GM18517 (cell line): Measurements from ENCODE around the gene NAV3.

Experiments used
- ATAC-seq: cut with Tn5 transposase; IDR thresholded peaks from one replicate; pipeline ENCODE4 v1.9.1; 2021; ENCODE audit warnings: mild to moderate bottlenecking, moderate library complexity; ENCODE audit not compliant: unreplicated experiment

NAV3 gene, protein sequence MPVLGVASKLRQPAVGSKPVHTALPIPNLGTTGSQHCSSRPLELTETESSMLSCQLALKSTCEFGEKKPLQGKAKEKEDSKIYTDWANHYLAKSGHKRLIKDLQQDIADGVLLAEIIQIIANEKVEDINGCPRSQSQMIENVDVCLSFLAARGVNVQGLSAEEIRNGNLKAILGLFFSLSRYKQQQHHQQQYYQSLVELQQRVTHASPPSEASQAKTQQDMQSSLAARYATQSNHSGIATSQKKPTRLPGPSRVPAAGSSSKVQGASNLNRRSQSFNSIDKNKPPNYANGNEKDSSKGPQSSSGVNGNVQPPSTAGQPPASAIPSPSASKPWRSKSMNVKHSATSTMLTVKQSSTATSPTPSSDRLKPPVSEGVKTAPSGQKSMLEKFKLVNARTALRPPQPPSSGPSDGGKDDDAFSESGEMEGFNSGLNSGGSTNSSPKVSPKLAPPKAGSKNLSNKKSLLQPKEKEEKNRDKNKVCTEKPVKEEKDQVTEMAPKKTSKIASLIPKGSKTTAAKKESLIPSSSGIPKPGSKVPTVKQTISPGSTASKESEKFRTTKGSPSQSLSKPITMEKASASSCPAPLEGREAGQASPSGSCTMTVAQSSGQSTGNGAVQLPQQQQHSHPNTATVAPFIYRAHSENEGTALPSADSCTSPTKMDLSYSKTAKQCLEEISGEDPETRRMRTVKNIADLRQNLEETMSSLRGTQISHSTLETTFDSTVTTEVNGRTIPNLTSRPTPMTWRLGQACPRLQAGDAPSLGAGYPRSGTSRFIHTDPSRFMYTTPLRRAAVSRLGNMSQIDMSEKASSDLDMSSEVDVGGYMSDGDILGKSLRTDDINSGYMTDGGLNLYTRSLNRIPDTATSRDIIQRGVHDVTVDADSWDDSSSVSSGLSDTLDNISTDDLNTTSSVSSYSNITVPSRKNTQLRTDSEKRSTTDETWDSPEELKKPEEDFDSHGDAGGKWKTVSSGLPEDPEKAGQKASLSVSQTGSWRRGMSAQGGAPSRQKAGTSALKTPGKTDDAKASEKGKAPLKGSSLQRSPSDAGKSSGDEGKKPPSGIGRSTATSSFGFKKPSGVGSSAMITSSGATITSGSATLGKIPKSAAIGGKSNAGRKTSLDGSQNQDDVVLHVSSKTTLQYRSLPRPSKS (N-terminal part only)

DNA sequence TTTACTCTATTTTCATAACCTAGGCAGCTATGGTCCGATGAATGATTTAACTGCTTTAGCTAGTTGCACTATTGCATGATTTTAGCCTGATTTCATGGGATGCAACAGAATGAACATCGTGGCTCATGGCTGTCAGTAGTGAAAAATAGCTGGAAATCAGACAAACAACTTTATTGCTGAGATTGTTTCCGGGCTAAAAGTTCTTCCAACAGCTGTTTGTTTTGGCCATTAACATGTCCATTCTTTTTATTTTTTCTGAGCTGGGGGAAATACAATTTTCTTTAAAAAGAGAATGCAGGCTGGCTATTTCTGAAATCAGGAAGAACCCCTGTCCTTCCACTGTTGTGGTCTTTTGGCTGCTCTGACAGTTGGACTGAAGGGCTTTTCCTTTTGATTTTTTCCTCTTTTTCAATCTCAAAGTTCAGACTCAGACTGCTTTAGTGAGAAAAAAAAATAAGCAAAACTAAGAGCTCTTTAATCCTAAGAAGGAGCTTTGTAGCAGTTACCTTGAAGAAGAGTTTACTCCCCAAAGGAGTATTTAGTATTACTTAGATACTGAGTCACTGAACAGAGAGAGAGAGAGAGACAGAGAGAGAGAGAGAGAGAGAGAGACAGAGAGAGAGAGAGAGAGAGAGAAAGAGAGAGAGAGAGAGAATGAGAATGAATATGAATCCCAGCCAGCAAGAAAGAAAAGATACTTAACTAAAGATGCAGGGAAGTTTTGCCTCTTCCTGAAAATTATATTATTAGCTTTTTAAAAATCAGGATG is at the start of gene NAV3:
Gene NAV3, plus strand, starts transcription at position 312 of the 769 bp plus-strand sequence. CDS start 568 bp downstream, outside the sequence.
- no peak for ATAC-seq

DNA sequence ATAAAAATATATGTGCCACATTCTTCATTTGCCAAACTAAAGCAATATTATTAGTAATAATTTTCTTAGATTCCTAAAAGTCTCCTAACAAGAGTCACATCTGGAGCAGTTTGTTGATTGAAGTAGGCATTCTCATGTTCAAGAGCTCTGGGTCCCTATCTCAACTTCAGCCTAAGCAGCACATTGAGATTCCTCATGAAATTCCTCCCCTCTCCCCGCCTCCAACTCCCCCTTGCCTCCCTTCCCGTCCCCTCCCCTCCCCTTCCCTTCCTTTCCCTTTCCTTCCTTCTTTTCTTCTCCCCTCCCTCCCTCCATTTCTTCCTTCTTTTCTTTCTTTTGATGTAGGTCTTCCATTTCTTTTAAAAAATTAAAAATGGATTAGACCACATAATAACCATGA is 48.7 kb upstream of the NAV3 start:
- ATAC-seq, result no peak

DNA sequence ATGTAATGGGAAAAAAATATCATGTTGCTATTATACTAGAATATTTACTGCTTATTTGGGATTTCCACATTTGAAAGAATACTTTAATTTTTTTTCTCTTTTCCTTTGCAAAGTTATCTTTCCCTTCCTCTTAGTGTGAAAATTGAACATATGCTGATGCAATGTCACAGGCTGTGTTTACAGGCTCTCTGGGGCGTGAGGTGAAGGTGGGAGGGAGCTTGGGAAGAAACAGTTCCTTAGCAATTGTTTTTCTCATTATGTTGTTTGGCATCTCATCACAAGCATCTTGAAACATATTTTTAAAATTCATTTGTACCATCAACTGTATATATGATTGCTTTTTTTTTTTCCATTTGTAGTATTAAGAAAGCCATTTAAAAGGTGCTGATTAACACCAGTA is 47.9 kb upstream of the NAV3 start:
- ATAC-seq, result no peak

DNA sequence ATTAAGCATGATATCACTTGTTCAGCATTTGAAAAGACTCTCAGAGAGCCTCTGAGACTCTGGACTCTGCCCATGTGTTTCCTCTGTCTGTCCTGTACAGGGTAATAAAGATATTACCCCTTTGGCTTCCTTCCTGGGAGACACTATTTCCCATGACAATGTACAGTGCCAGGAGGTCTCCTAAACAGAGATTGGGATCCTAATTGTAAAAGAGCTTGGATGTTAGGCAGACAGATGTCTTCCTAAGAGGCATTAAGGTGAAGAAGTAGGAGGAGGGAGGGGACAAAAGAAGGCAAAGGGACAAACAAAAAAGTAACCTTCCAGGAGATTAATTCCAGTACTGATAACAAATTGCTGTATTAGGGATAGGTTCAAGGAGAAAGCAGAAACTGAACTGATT is 45.5 kb upstream of the NAV3 start:
- ATAC-seq, result no peak

DNA sequence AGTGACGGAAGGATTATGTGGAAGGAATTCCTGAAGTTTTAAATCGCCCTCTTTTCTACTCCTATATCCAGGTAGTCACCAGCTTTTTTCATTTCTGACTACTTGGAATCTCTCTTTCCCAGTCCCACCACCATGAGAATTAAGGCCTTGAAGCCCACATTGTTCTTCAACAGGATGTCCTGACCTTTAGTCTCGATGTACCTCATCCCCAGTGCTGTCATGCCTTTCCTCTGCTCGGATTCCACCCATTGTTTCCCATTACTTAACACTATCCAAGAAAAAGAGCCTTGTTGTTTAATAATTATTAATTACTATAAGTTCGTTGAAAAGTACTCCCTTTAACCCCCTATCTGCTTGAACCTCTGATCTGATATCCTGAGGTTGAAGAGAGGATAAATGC is 44.0 kb upstream of the NAV3 start:
- no peak for ATAC-seq

DNA sequence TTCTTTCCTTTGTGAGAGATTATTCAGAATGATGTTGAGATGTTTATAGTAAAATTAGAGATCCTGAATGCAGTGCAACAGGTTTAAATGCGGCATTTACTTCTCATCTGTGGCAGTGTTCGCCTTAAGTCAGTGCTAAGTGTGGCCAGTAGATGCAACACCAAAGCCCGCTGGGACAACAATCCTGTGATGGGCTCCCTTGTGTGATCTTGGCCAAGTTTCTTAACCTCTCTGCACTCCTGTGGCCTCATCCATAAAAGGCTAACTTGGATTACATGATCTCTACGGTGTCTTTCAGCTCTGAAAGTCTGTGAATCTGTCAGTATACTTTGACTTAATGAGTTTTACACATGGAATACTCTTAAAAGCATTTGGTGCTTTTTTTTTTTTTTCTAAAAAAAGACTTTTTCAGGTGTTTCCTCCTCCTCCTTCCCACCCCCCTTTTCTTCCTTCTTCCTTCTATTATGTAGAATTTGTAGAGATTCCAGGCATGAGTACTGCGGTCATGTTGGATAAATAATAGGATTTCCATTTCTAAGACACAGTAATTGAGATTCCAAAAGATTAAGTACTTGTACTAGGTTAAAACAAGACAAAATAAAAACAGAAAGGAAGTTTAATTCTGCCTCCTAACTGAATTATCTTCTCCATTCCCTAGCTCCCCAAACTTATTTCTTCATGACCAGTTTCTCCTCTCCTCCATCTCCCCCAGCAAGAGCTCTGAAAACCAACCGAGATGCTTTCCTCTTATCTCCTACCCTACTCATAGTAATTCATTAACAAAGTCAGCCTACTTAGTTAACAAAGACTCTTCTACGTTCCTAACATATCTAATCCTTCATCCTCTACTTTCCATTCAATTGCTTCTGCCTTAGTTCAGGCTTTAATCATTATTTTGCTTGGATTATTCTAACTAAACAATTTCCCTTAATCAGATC is 42.2 kb upstream of the NAV3 start:
- no peak for ATAC-seq

DNA sequence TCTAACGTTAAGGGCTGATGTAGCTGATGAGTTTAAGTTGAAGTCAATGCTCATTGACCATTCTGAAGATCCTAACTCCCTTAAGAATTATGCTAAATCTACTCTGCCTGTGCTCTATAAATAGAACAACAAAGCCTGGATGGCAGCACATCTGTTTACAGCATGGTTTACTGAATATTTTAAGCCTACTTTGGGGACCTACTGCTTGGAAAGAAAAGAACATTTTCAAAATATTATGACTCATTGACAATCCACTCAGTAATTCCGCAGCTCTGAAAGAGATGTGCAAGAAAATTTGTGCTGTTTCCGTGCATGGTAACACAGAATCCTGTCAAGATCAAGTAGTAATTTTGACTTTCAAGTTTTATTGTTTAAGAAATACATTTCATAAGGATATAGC is 35.0 kb upstream of the NAV3 start:
- no peak for ATAC-seq

DNA sequence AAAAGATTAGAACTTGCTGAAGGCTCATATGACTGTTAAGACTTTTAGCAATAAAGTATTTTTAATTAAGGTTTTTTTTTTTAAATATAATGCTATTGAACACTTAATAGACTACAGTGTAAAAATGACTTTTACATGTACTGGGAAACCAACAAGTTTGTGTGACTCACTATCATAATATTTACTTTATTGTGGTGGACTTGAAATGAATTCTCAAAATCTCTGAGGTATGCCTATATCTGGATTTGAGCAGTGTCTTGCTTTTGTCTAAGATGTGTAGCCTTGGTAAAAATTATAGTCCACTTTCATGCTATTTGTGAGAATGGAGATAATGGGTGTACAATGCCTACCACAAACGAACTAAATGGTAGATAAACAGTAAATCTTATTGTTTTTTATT is 33.9 kb upstream of the NAV3 start:
- ATAC-seq, result no peak

DNA sequence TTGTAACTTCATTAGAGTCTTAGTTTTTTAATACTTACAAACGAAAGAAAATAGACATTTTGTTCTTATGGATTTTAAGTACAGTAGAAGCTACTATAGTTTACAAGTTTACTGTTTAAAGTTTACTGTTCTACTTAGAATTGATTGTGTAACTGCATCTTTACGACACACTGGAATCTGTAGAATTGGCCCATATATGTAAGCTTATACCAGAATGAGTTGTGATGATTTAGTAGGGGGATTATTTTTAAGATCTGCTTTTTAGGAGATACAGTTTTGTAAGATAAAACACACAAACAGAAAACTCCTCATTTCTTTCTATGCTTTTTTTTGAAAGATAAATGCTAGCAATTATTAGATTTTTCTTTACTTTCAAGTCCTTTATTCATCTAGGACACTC is 30.2 kb upstream of the NAV3 start:
- no peak for ATAC-seq

DNA sequence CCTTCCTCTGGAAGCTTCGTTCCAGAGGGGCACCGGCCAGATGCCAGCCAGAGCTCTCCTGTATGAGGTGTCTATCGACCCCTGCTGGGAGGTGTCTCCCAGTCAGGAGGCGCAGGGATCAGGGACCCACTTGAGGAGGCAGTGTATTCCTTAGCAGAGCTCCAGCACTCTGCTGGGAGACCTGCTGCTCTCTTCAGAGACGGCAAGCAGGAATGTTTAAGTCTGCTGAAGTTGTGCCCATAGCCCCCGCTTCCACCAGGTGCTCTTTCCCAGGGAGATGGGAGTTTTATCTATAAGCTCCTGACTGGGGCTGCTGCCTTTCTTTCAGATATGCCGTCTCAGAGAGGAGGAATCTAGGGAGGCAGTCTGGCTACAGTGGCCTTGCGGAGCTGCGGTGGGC is 22.2 kb upstream of the NAV3 start:
- ATAC-seq, result no peak

DNA sequence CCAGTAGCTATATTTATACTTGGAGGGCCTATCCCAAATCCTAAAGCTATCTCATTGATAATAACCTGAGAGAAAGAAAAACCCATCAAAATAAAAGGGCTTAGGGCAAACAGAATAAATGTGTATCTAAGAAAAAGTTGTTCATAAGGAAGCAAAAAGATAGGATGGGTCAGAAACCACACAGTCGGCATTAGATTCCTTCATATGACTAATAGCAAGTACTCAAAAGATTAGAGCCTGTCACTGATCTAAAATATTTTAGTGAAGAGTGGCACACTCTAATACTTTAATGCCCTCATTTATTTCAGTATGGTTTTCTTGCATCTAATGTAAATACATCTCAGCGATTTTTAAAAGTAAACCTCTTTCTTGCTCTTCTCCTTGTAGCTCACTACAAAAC is 17.1 kb upstream of the NAV3 start:
- ATAC-seq, result no peak

DNA sequence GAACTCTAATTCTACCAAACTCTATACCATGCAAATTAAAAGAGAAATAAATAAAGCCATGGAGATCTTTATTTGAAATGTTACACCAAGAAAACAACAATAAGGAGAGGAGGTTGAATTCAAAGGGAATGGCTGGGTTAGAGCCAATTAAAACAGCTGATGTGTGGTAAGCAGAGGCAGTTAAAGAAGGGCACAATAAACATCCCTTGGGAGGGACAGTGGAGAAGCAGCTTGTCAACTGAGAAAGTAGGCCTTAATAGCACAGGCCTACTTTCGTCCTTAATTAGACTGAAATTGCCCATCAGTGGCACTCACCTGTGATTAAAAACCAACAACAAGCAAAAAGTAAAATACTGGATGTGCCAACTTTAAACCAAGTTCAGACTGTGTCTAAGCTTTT is 16.3 kb upstream of the NAV3 start:
- no peak for ATAC-seq

DNA sequence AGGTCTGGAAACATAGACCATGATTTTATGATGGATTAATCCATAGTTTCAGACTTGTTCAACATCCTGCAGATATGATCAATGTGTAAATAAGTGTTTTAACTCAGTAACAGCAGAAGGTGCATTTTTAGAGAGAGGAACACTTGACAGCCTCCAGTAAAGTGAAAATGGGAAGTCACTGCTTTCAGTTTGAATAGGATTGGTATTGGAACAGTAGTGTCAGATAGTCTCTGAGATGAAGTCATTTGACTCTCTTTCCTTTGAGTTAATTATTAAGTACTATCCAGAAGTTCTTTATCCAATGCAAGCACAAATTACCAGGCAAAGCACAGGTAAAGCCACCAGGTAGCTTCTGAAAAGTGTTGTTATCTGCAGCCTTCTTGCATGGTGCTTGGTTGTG is 14.5 kb upstream of the NAV3 start:
- peak; percentile 95 for ATAC-seq

DNA sequence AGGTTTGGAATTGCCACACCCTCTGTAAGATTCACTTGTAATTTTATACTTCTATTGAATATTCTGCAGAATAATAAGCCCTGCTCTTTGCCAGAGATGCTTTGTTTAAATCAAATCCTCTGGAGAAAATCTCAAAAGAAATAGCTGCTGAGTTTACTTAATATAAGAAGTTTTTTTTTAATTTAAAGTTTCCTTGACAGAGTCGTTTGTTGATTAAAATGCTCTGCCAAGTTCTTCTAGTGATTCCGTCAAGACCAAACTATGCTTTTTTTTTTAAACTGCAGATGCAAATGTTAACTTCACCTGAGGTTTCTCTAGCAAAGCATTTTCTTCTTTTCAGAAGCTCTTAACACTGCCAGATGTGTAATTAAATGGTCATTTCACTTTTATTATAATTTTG is 13.4 kb upstream of the NAV3 start:
- no peak for ATAC-seq

DNA sequence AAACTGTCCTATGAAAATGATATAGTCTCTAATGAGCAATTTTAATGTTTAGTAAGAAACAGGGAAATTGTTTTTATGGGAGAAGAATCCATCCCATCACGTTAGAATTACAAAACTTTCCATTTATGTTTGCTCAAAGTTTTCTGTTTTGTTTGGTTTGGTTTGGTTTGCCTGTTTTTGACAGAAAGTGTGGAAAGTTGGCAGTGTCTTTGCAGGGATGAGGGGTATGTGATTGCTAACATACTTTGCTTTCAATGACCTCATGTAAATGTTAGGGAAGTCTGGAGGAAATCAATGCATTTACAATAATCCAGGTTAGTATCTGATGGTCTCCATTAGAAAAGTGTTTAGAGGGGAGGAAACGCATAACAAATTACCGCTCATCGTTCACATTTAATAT is 12.3 kb upstream of the NAV3 start:
- ATAC-seq, result no peak

DNA sequence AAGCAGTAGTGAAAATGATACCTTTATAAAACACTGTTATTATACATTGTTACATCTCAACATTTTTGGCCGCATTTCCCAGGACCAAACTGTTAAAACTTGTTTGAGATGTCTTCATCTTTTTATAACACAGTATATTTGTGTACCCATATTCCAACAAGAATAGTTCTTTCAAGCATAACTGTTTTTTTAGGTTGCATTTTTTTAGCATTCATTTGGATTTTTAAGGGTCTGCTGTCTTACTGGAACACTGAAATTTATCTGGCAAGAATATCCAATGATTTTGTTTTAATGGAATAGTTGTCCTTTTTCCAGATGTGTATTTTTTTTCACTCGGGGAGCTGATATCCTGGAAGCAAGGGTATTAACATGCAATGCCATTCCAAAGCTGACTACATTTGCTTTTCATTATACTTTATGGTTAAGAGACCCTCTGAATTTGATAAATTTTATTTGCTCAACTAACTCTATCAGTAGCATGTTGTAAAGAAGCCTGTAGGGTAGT is 8.9 kb upstream of the NAV3 start:
- no peak for ATAC-seq

DNA sequence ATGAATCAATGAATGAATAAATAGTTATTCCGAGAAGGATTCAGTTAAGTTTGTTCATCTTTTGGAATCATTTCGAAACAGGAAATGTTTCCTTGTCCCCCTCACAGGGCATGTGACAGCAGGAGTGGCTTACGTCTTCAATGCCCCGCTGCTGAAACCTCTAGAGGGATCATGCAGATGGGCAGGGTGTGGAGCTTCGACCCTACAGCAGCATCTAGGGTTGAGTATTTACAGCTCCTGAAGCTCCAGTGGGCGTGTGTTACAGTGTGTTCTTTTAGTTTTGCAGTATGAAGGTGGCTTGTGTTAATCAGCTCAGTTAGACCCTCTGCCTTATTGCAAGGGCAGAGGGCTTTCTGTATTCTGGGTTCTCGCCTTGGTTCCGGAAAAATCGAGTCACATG is 2.6 kb downstream of the NAV3 start:
- no peak for ATAC-seq

DNA sequence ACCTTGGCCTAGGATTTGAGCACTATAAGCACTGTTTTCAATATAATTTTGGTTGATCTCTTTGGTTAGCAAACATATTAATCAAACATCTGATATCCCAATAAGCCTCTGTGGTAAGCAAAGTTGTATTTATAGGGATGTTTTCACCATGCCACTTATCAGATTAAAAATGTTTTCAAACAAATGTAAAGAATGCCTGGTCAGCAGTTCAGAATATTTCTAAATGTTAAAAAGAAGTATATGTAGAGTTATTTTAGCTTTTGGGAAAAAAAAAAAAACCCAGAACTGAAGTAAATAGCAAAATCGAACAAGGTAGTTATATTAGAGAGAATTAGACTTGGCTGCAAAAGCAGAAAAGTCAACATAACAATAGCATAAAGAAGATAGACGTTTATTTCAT is 3.9 kb downstream of the NAV3 start:
- ATAC-seq, result no peak

DNA sequence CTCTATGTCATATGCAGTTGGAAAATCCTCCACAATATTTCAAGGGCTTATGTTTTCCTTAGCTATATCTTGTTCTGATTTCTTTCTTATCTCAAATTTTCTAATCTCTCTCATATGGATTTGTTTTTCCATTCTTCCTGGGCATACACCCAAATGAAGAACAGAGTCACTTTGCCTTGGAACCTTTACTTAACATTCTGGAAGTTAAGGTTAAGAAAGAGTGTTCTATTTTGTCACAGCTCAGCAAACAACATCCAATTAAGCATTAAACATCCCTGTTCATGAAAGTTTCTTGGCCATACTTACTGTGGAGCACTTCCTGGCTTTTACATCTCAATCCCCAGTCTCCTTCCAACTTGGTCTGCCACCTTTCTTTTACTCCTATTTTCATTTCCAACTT is 5.3 kb downstream of the NAV3 start:
- no peak for ATAC-seq

DNA sequence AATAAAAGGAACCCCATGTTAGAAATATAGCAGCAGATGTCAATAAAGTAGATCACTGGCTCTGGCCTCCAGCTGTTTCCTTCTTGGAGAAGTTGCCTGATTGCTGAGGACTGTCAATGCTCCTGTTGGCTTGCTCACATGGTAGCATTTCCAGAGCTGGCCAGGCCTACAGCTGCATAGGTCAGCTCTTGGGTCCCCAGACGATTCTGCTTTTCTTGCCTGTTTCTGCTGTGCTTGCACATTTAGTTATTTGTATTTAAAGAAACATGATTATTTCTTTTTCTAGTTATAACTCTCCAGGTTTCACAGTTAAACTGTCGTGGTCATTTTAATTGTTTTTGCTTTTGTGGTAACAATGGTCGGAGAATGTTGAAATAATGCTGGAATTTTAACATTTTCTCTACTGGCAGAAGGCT is 7.2 kb downstream of the NAV3 start:
- no peak for ATAC-seq
